Neural crest cell (in vitro differentiated cells): ENCODE data around the gene PIN1. TPM values are rescaled to one million over a fixed set of nuclear protein-coding genes. Genes with fewer than 3 reads are reported as not detected.

Source experiments
- DNase-seq: peaks from one replicate; pipeline ENCODE4 v3.0.0; 2021; ENCODE audit warnings: low read depth, mixed read lengths, low spot score
- H3K27ac Mint-ChIP-seq: one replicate; pipeline ENCODE4 v1.8.0; 2021; ENCODE audit warnings: mild to moderate bottlenecking, mixed read lengths; ENCODE audit not compliant: unreplicated experiment
- H3K27me3 Mint-ChIP-seq: 2 replicates; pipeline ENCODE4 v1.8.0; 2021; ENCODE audit warnings: low read depth, mild to moderate bottlenecking, mixed read lengths
- H3K36me3 Mint-ChIP-seq: 2 replicates; pipeline ENCODE4 v1.8.0; 2021; ENCODE audit warnings: low read depth, mild to moderate bottlenecking, mixed read lengths
- H3K4me1 Mint-ChIP-seq: 2 replicates; pipeline ENCODE4 v1.8.0; 2021; ENCODE audit warnings: mixed read lengths
- H3K4me3 Mint-ChIP-seq: one replicate; pipeline ENCODE4 v1.8.0; 2021; ENCODE audit warnings: mild to moderate bottlenecking, mixed read lengths
- H3K9me3 Mint-ChIP-seq: 2 replicates; pipeline ENCODE4 v1.8.0; 2021; ENCODE audit warnings: mixed read lengths
- total RNA-seq: library from RNA; stranded (reverse); gene quantifications from 2 replicates; pipeline ENCODE4 v1.2.1, GENCODE V29; 2021
- TF ChIP-seq, protein P1 (sequence below): fragments of 200-600 bp; sonication (generic); conservative IDR thresholded peaks from 2 replicates; pipeline ENCODE4 v1.5.0; 2021; ENCODE audit warnings: antibody characterized with exemption, mild to moderate bottlenecking

PIN1 gene
- total RNA-seq, 1 donor from 2014 or later: 117 TPM

DNA sequence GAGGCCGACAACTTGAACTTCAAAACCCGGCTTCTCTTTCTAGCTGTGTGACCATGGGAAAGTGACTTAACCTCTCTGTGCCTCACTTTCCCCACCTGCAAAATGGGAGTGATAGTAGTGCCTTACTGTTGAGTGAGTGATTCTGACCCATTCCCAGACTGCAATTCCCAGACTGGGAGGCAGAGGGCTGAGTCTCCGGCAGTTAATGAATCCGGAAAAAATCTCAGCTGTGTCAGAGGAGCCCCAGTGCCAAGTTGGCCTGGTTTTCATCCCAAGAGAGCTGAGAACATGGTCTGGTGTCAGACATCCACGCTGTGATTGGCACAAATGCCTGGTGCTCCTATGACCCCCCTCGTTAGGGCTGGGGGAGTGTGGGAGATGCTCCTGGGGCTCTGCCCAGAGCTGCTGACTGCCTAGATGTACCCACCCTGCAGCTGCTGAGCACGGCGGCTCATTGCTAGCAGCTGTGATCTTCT, 50.0 kb downstream of the PIN1 start:
- Mint-ChIP-seq H3K27me3 (peaks cover 9% of the 10 kb centered on the region), H3K36me3 (no peaks in the 10 kb centered on the region), H3K27ac (no peak overlapping the region), H3K4me1 (peaks cover 12% of the 10 kb centered on the region), H3K9me3 (no peaks in the 10 kb centered on the region), H3K4me3 (no peak overlapping the region)
- TF ChIP-seq, protein P1, sequence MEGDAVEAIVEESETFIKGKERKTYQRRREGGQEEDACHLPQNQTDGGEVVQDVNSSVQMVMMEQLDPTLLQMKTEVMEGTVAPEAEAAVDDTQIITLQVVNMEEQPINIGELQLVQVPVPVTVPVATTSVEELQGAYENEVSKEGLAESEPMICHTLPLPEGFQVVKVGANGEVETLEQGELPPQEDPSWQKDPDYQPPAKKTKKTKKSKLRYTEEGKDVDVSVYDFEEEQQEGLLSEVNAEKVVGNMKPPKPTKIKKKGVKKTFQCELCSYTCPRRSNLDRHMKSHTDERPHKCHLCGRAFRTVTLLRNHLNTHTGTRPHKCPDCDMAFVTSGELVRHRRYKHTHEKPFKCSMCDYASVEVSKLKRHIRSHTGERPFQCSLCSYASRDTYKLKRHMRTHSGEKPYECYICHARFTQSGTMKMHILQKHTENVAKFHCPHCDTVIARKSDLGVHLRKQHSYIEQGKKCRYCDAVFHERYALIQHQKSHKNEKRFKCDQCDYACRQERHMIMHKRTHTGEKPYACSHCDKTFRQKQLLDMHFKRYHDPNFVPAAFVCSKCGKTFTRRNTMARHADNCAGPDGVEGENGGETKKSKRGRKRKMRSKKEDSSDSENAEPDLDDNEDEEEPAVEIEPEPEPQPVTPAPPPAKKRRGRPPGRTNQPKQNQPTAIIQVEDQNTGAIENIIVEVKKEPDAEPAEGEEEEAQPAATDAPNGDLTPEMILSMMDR: no peak
- DNase-seq: no peak

DNA sequence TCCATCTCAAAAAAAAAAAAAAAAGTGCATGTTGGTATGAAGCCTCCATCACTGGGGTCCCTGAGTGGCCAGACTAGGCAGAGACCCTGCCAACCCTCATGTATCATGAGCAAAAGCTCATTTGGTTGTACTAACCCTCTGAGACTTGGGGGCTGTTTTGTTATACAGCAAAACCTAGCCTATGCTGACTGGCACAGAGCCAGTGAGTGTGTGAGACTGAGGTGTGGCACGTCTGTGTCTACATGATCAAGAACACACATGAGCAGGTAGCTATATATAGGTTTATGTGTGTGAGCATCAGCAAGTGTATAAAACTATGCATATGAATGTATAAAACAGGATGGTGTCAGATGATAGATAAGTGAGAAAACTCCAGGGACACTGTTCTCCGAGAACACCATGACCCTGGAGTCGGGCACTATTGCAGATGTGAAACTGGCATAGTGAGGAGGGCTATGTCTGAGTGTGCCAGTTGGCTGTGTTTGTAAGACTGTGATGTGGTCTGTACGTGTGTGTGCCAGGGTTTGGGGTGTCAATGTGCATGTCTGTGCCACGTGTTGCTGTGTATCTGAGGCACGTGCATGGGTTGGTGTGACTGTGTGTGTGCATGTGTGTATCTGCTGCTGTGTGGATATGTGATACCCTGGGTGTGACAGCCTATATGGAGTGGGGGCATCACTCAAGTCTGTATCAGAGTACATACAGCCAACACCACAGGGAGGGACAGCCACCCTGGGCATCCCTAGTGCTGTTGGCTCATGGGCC, 56.7 kb downstream of the PIN1 start:
- peaks cover 9% of the 10 kb centered on the region for H3K27me3 Mint-ChIP-seq
- H3K4me1 Mint-ChIP-seq: peaks cover 8% of the 10 kb centered on the region
- no peaks in the 10 kb centered on the region for H3K9me3 Mint-ChIP-seq
- no peaks in the 10 kb centered on the region for H3K36me3 Mint-ChIP-seq
- no peak for DNase-seq
- TF ChIP-seq, protein P1: no peak
- H3K27ac Mint-ChIP-seq: no peak overlapping the region
- no peak overlapping the region for H3K4me3 Mint-ChIP-seq

Other genes starting within 250 kb of the PIN1 start
- 57.7 and 63.9 TPM in 2 replicates for gene ZNF561, start 214.1 kb upstream of the PIN1 start, total RNA-seq
- gene ZNF562, start 160.2 kb upstream of the PIN1 start, total RNA-seq: 23.3 and 25.8 TPM in 2 replicates
- 7.6 and 11.0 TPM in 2 replicates for gene ZNF846, start 66.6 kb upstream of the PIN1 start, total RNA-seq
- 32.7 and 33.1 TPM in 2 replicates for gene FBXL12, start 16.2 kb upstream of the PIN1 start, total RNA-seq
- gene UBL5, start 7.4 kb upstream of the PIN1 start, total RNA-seq: 366 and 373 TPM in 2 replicates
- gene OLFM2, start 101.2 kb downstream of the PIN1 start, total RNA-seq: 6.8 and 7.3 TPM in 2 replicates
- 0.61 and 0.86 TPM in 2 replicates for gene COL5A3, start 175.2 kb downstream of the PIN1 start, total RNA-seq
- not detected in 2 replicates for gene RDH8, start 178.2 kb downstream of the PIN1 start, total RNA-seq